ENCODE measurements around the gene AK3. TPM values are rescaled to one million over a fixed set of nuclear protein-coding genes. Genes with fewer than 3 reads are reported as not detected.

AK3 gene
- total and polyA plus RNA-seq, 2 of the 8 experiments (the other 6 are each of a cell fraction or from before 2014, with no cell fraction given) = 8.9 to 30.0 TPM

DNA sequence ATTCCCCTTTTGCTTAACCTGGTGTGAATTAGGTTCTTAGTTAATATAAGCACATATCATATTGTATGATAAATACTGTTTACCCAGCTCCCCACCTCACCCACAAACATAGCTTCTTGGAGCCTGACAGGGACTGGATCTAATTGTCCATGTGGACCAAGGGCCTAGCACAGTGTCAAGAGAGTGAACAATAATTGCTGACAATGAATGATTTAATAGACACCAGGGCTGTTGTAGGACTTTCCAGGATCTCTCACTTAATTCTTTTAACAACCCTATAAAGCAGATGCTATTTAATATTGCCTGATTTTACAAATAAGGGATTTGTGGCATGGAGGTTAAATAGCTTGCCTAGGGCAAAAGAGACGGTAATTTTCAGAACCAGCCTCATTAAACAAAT is 24.8 kb downstream of the AK3 start (continued):
- TF ChIP-seq USF2 (IDR thresholded peaks at IDR 0.05; ENCODE audit: low read length) (no peak), SAP30 (IDR thresholded peaks at IDR 0.05; ENCODE audit: insufficient read depth, insufficient replicate concordance, low read length) (no peak), JUND (IDR thresholded peaks at IDR 0.05; ENCODE audit: low read length) (no peak), SRF (IDR thresholded peaks at IDR 0.05; ENCODE audit: low read depth, low read length) (no peak), JUN (IDR thresholded peaks at IDR 0.05; ENCODE audit: low read depth, low read length) (no peak)

Measured in H1 (cell line).